GM12878 (cell line): ENCODE data around the gene SNX12. TPM values are rescaled to one million over a fixed set of nuclear protein-coding genes. Genes with fewer than 3 reads are reported as not detected.

Experiments
- ATAC-seq: fragments of 200-7000 bp; cut with Tn5 transposase; 3 replicates; pipeline ENCODE4 v1.9.1; 2020; ENCODE audit warnings: mild to moderate bottlenecking, moderate library complexity
- BruUV-seq: library from RNA; stranded (reverse); fragments of 400-500 nt; replicated peaks from 2 replicates; lab custom pipeline; 2021; lab: Mats Ljungman, UMichigan
- CTCF ChIA-PET: fragments of 300-600 bp; sonication (Branson Sonifier 250); formaldehyde crosslinking; extraction: SDS; loops from one replicate; lab custom pipeline; 2021; ENCODE audit warnings: inconsistent platforms; lab: Yijun Ruan, JAX
- POLR2A ChIA-PET: fragments of 350-600 bp; formaldehyde crosslinking; extraction: SDS; loops from one replicate; lab custom pipeline; 2021; ENCODE audit warnings: inconsistent platforms; lab: Charles Lee
- RAD21 ChIA-PET: fragments of 300-600 bp; sonication (Branson Sonifier 250); formaldehyde crosslinking; loops from one replicate; lab custom pipeline; 2023; ENCODE audit warnings: antibody characterized with exemption; ENCODE audit not compliant: unreplicated experiment; lab: Charles Lee
- SMC1A ChIA-PET: fragments of 300-600 bp; sonication (Branson Sonifier 250); formaldehyde crosslinking; loops from one replicate; lab custom pipeline; 2023; ENCODE audit not compliant: unreplicated experiment, uncharacterized antibody; lab: Charles Lee
- DNase-seq: peaks from one replicate; pipeline ENCODE4 v3.0.0-alpha.2; 2011; ENCODE audit warnings: low read depth, low spot score
- FAIRE-seq: peaks from 3 replicates; lab custom pipeline; 2011; peaks lifted over from hg19 to GRCh38; lab: Jason Lieb, UNC
- H2AFZ ChIP-seq: 2 replicates; pipeline ENCODE4 v1.6.0; 2011; ENCODE audit warnings: low read depth, low read length, control low read depth; ENCODE audit not compliant: control insufficient read depth
- H3K27ac ChIP-seq: 2 replicates; pipeline ENCODE4 v1.5.1; 2011; ENCODE audit warnings: control low read depth; ENCODE audit not compliant: control insufficient read depth, insufficient read depth
- H3K27me3 ChIP-seq, 2 experiments: replicated peaks in 1 of 2; 2 replicates each; pipeline versions ENCODE4 v1.6.0 to v1.6.1; 2011; ENCODE audit warnings: low read length in 1 of 2; ENCODE audit not compliant: control insufficient read depth in 2 of 2, insufficient read depth in 2 of 2
- H3K36me3 ChIP-seq, 2 experiments: 2 replicates each; pipeline ENCODE4 v1.5.1; 2011; ENCODE audit warnings: low read length in 1 of 2; ENCODE audit not compliant: control insufficient read depth in 2 of 2, insufficient read depth in 2 of 2
- H3K4me1 ChIP-seq: 2 replicates; pipeline ENCODE4 v1.6.1; 2011; ENCODE audit warnings: mild to moderate bottlenecking, low read length, moderate library complexity, mixed read lengths; ENCODE audit not compliant: control insufficient read depth, insufficient read depth
- H3K4me2 ChIP-seq: 2 replicates; pipeline ENCODE4 v1.6.0; 2011; ENCODE audit warnings: control low read depth; ENCODE audit not compliant: control insufficient read depth, insufficient read depth
- H3K4me3 ChIP-seq: fragments of 200-600 bp; sonication (generic); 2 replicates; pipeline ENCODE4 v1.5.1; 2016
- H3K79me2 ChIP-seq: 2 replicates; pipeline ENCODE4 v1.6.0; 2011; ENCODE audit warnings: low read length; ENCODE audit not compliant: control insufficient read depth, insufficient read depth
- H3K9ac ChIP-seq: 2 replicates; pipeline ENCODE4 v1.8.0; 2011; ENCODE audit warnings: low read length, control low read depth, mixed read lengths; ENCODE audit not compliant: control insufficient read depth, insufficient read depth
- H3K9me3 ChIP-seq: replicated peaks from 3 replicates; pipeline ENCODE4 v1.5.1; 2011; ENCODE audit warnings: mild to moderate bottlenecking, low read length; ENCODE audit not compliant: control insufficient read depth, insufficient read depth
- H4K20me1 ChIP-seq: 2 replicates; pipeline ENCODE4 v1.6.0; 2011; ENCODE audit not compliant: control insufficient read depth, insufficient read depth
- ATF3 ChIP-seq: IDR thresholded peaks from 2 replicates; pipeline ENCODE4 v1.6.1; 2011; ENCODE audit warnings: low read depth, mild to moderate bottlenecking, low read length, moderate library complexity, borderline replicate concordance; ENCODE audit errors: extremely low read depth
- BCLAF1 ChIP-seq: fragments of 450-650 bp; IDR thresholded peaks from 2 replicates; pipeline ENCODE4 v1.6.1; 2017; ENCODE audit warnings: antibody characterized with exemption, mild to moderate bottlenecking, moderate library complexity
- CBFB ChIP-seq: IDR thresholded peaks from 2 replicates; pipeline ENCODE4 v1.6.1; 2016; ENCODE audit warnings: antibody characterized with exemption, low read depth
- HDGF ChIP-seq: fragments of 450-650 bp; IDR thresholded peaks from 2 replicates; pipeline ENCODE4 v1.6.1; 2016; ENCODE audit warnings: antibody characterized with exemption
- MTA3 ChIP-seq: IDR thresholded peaks from 2 replicates; pipeline ENCODE4 v1.6.1; 2012; ENCODE audit warnings: low read length, inconsistent platforms, borderline replicate concordance
- NFXL1 ChIP-seq: fragments of 450-650 bp; IDR thresholded peaks from 2 replicates; pipeline ENCODE4 v1.6.1; 2017; ENCODE audit warnings: antibody characterized with exemption, mild to moderate bottlenecking, borderline replicate concordance
- NFYB ChIP-seq: IDR thresholded peaks from 2 replicates; pipeline ENCODE4 v1.6.1; 2011; ENCODE audit warnings: low read depth, mild to moderate bottlenecking, low read length, improper control_type of control experiment, moderate library complexity; ENCODE audit not compliant: insufficient read depth
- RBBP5 ChIP-seq: fragments of 200-600 bp; sonication (generic); conservative IDR thresholded peaks from 2 replicates; pipeline ENCODE4 v1.6.1; 2016
- WRNIP1 ChIP-seq: IDR thresholded peaks from 2 replicates; pipeline ENCODE4 v1.6.1; 2011; ENCODE audit warnings: low read depth, low read length, improper control_type of control experiment, borderline replicate concordance
- ZBTB40 ChIP-seq: fragments of 450-650 bp; IDR thresholded peaks from 2 replicates; pipeline ENCODE4 v1.6.1; 2016; ENCODE audit warnings: mild to moderate bottlenecking, moderate library complexity, borderline replicate concordance
- WGBS: methylation state at CpG from one replicate; pipeline ENCODE4 v1.1.6; 2016; ENCODE audit warnings: low lambda C conversion rate; ENCODE audit not compliant: insufficient replicate concordance, insufficient coverage; ENCODE audit errors: missing lambda C conversion rate; 5-methylcytosine and 5-hydroxymethylcytosine counted together
- in situ Hi-C: fragments of 300-500 bp; cut with MboI; formaldehyde crosslinking; loops from 9 replicates; pipeline ENCODE4 v1.14.3; 2018; ENCODE audit warnings: mixed read lengths
- intact Hi-C: fragments of 100-400 bp; cut with micrococcal nuclease; formaldehyde crosslinking; loops from one replicate; pipeline ENCODE4 v1.14.2; 2022; ENCODE audit not compliant: unreplicated experiment
- polyA plus RNA-seq, 11 experiments: library from polyadenylated mRNA; depleted of rRNA in 4 of 11; unstranded in 6 of 11; stranded (reverse) in 5 of 11; fragments of >200 nt; fragmentation: Nextera tagmentation in 4 of 11; fragmentation: Illumina TruSeq in 1 of 11; extraction: Ambion mirVana in 4 of 11; extraction: Trizol in 1 of 11; gene quantifications; 1 replicate in 1 of 11; 2 replicates in 10 of 11; pipeline versions ENCODE4 v1.2.1 to v1.2.3, GENCODE V29; 2011 to 2016; ENCODE audit warnings: inconsistent platforms in 2 of 11, missing spikeins in 2 of 11, low read depth in 1 of 11
- total RNA-seq, 4 experiments: library from RNA; depleted of rRNA in 3 of 4; stranded (reverse); fragments of >200 nt in 3 of 4; fragmentation: Illumina TruSeq in 1 of 4; extraction: Trizol in 1 of 4; gene quantifications; 2 replicates each; pipeline versions ENCODE4 v1.2.1 to v1.2.3, GENCODE V29; 2013 to 2021

SNX12 gene
- total and polyA plus RNA-seq, 10 of the 15 experiments (the other 5 are each of a cell fraction or from before 2014, with no cell fraction given), result 4.4 to 50.4 (median 34.2) TPM

- peak overlapping the region; percentile 69; the same call in 1 of the 2 replicates for H3K4me3 ChIP-seq
- H2AFZ ChIP-seq, result peak overlapping the region; percentile 91
- FAIRE-seq (no peak), ATAC-seq (no peak), DNase-seq (no peak)
- H3K36me3 ChIP-seq, result no peaks in the 10 kb centered on the region
- H3K27me3 ChIP-seq, result no peaks in the 10 kb centered on the region
- H3K9ac ChIP-seq, result peak overlapping the region; percentile 64
- H3K9me3 ChIP-seq, result no peaks in the 10 kb centered on the region
- ChIA-PET RAD21 (no interaction called here), SMC1A (interaction anchor here (1.0 kb wide), 1 partner anchor 34 kb away, joined by 3 read pairs; no protein-coding TSS in a partner anchor), CTCF (no interaction called here), POLR2A (no interaction called here)
- peak overlapping the region; percentile 90 for H3K4me2 ChIP-seq
- TF ChIP-seq NFYB (no peak), NFXL1 (no peak), RBBP5 (no peak), MTA3 (no peak), WRNIP1 (no peak), ATF3 (no peak)
- WGBS, result 21% methylated on average over 6 of the region's 6 CpGs
- no peaks in the 10 kb centered on the region for H3K79me2 ChIP-seq
- H3K27ac ChIP-seq, result peak overlapping the region; percentile 24; the same call in 1 of the 2 replicates
- intact Hi-C loops, result loop anchor here (10.0 kb wide), 1 partner anchor 190 kb away; the partner anchor contains the start of gene NONO
- BruUV-seq, result TSS peak; percentile 81
- in situ Hi-C loops, result no loop called here
- H4K20me1 ChIP-seq, result no peaks in the 10 kb centered on the region
- H3K4me1 ChIP-seq, result no peaks in the 10 kb centered on the region
Observed at GRCh38 chrX:71095033-71095432, 26.9 kb upstream of the SNX12 start.

GRCh38 chrX:71091263-71091662 lies 23.1 kb upstream of the SNX12 start:
- no peaks in the 10 kb centered on the region for H3K9me3 ChIP-seq
- RAD21 ChIA-PET, result no interaction called here
- in situ Hi-C loops (no loop called here), intact Hi-C loops (loop anchor here (10.0 kb wide), 1 partner anchor 194 kb away; the partner anchor contains the start of gene NONO)
- no peaks in the 10 kb centered on the region for H3K79me2 ChIP-seq
- no peak for FAIRE-seq
- no peak overlapping the region for H2AFZ ChIP-seq
- no peak overlapping the region for H3K4me2 ChIP-seq
- H4K20me1 ChIP-seq, result no peaks in the 10 kb centered on the region
- no peaks in the 10 kb centered on the region for H3K36me3 ChIP-seq
- no peaks in the 10 kb centered on the region for H3K27me3 ChIP-seq
- CTCF ChIA-PET, result no interaction called here
- no peak for ATAC-seq
- SMC1A ChIA-PET, result interaction anchor here (1.2 kb wide), 1 partner anchor 27 kb away, joined by 3 read pairs; the partner anchor contains the start of gene MED12
- POLR2A ChIA-PET, result no interaction called here
- BruUV-seq, result no TSS peak
- H3K9ac ChIP-seq, result no peak overlapping the region
- no peak for DNase-seq
- no peaks in the 10 kb centered on the region for H3K4me1 ChIP-seq
- H3K4me3 ChIP-seq, result no peak overlapping the region
- WGBS, result 52% methylated on average over 5 of the region's 5 CpGs
- H3K27ac ChIP-seq, result no peak overlapping the region
- TF ChIP-seq BCLAF1 (no peak), HDGF (no peak), ZBTB40 (no peak), CBFB (no peak)
